DOHH2 (cell line): Measurements from ENCODE around the gene LY6G5C.

Experiments used
- CTCF ChIP-seq: fragments of 200-600 bp; sonication (generic); IDR thresholded peaks from one replicate; pipeline ENCODE4 v1.5.1; 2014; ENCODE audit warnings: antibody characterized with exemption, mild to moderate bottlenecking, low read depth, low read length; ENCODE audit not compliant: poor library complexity, severe bottlenecking
- EZH2phosphoT487 ChIP-seq: fragments of 200-600 bp; sonication (generic); IDR thresholded peaks from 2 replicates; pipeline ENCODE4 v1.6.1; 2017; ENCODE audit warnings: borderline replicate concordance, mild to moderate bottlenecking, antibody characterized with exemption, low read length, moderate library complexity, mixed read lengths

GRCh38 chr6:31720196-31720770 is 39.4 kb upstream of the LY6G5C start:
- TF ChIP-seq CTCF (no peak), EZH2phosphoT487 (no peak)
